Neural progenitor cell (in vitro differentiated cells): ENCODE results near the gene CRY1.

Experiments used
- CTCF ChIP-seq: fragments of 200-600 bp; sonication (generic); IDR thresholded peaks from 2 replicates; pipeline ENCODE4 v1.5.1; 2017; ENCODE audit warnings: antibody characterized with exemption, mild to moderate bottlenecking
- EZH2 ChIP-seq: fragments of 200-600 bp; sonication (generic); IDR thresholded peaks from 2 replicates; pipeline ENCODE4 v1.6.1; 2017; ENCODE audit warnings: antibody characterized with exemption, mild to moderate bottlenecking, moderate library complexity
- EZH2phosphoT487 ChIP-seq: fragments of 200-600 bp; sonication (generic); IDR thresholded peaks from 2 replicates; pipeline ENCODE4 v1.6.1; 2017; ENCODE audit warnings: antibody characterized with exemption

- TF ChIP-seq CTCF (no peak), EZH2phosphoT487 (no peak), EZH2 (no peak)
Measured at GRCh38 chr12:107115119-107115518, 21.8 kb upstream of the CRY1 start.
